Mucosa of descending colon (tissue), 3 donors: ENCODE measurements around the gene PTPRN2. TPM values are rescaled to one million over a fixed set of nuclear protein-coding genes. Genes with fewer than 3 reads are reported as not detected.
A peak's percentile ranks its signal among the peaks of the same experiment; 100 is the strongest.

Source experiments
- ATAC-seq: fragments of 200-7000 bp; cut with Tn5 transposase; one replicate; pipeline ENCODE4 v1.9.1; 2020; ENCODE audit warnings: mild to moderate bottlenecking, moderate library complexity
- DNase-seq, 3 donors: peaks; one replicate each; pipeline ENCODE4 v3.0.0-alpha.2; 2020
- H3K36me3 ChIP-seq: fragments of 200-600 bp; one replicate; pipeline ENCODE4 v1.8.0; 2021; ENCODE audit warnings: low read depth, mild to moderate bottlenecking
- H3K4me1 ChIP-seq: fragments of 200-600 bp; one replicate; pipeline ENCODE4 v1.8.0; 2021; ENCODE audit warnings: low read depth, mild to moderate bottlenecking
- H3K4me3 ChIP-seq: fragments of 200-600 bp; one replicate; pipeline ENCODE4 v1.8.0; 2021; ENCODE audit warnings: mild to moderate bottlenecking
- H3K9me3 ChIP-seq: fragments of 200-600 bp; one replicate; pipeline ENCODE4 v1.8.0; 2021; ENCODE audit warnings: mild to moderate bottlenecking
- intact Hi-C, 2 donors: fragments of 100-400 bp; cut with DNase I in 1 of 2; cut with micrococcal nuclease in 1 of 2; formaldehyde crosslinking; loops; one replicate each; pipeline versions ENCODE4 v1.11.0 to v1.11.1; 2022; cut with DNase I, micrococcal nuclease
- total RNA-seq, 3 donors: library from RNA; stranded (reverse); fragmentation: NEBNext Ultra II Directional in 2 of 3; extraction: Animal tissue kit (Norgen Biotek cat#: 25700) in 2 of 3; gene quantifications; one replicate each; pipeline versions ENCODE4 v1.2.1 to v1.2.4, GENCODE V29; 2021 to 2023
- TF ChIP-seq, protein P1 (sequence below): fragments of 200-600 bp; IDR thresholded peaks from one replicate; pipeline ENCODE4 v1.8.0; 2022; ENCODE audit warnings: antibody characterized with exemption, mild to moderate bottlenecking
- donor health status: DM: no; HTN: no; CAD: no; lungs with moderate emphysema.
- donor health status: DM: no; HTN: no; CAD: no.
- donor health status: DM: no; HTN: yes; CAD: no.

Gene PTPRN2
- total RNA-seq, 3 donors from 2014 or later = 12.5 to 28.0 (median 26.2) TPM

DNA sequence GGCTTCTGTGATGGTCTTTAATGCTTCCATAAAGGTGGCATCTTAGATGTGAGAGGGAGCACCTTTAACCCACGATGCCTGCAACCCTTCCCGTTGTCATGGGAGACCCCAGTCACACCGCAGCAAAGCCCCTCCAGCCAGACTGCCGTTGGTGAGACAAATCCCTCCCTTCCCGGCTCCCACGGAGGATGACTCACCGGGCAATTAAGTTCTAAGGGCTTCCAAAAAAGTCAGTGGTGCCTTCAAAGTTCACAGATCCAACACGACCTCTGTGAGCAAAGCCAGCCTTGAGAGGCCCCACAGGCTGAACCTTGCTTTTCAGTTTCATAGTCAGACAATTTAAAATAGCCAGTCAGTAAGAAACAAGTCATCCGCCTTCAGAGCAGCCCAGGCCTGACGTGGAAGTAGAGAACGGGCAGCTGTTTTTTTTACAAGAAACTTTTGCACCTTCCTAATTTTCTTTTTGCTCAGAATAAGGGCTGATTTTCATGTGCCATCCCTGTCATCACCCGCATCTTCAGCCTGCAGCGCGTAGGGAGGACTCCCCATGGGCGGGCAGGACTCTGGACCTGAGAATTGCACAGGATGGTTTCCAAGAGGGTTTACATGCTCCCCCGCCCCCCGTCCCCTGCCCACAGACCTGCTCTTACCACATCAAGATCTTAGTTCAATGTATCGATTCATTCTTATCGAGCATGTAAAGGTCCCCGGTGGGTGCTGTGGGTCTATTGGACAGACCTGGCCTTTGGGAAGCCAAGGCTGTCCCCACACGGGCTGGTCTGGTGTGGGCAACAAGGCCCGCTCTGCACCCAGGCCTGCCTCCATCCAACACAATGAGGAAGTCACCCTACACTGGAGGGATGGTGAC, 916.9 kb downstream of the PTPRN2 start:
- no peak for ATAC-seq
- no peaks in the 10 kb centered on the region for H3K4me1 ChIP-seq
- intact Hi-C loops = no loop called here
- H3K4me3 ChIP-seq = no peak overlapping the region
- TF ChIP-seq, protein P1, sequence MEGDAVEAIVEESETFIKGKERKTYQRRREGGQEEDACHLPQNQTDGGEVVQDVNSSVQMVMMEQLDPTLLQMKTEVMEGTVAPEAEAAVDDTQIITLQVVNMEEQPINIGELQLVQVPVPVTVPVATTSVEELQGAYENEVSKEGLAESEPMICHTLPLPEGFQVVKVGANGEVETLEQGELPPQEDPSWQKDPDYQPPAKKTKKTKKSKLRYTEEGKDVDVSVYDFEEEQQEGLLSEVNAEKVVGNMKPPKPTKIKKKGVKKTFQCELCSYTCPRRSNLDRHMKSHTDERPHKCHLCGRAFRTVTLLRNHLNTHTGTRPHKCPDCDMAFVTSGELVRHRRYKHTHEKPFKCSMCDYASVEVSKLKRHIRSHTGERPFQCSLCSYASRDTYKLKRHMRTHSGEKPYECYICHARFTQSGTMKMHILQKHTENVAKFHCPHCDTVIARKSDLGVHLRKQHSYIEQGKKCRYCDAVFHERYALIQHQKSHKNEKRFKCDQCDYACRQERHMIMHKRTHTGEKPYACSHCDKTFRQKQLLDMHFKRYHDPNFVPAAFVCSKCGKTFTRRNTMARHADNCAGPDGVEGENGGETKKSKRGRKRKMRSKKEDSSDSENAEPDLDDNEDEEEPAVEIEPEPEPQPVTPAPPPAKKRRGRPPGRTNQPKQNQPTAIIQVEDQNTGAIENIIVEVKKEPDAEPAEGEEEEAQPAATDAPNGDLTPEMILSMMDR = no peak
- peak in 1 of 3 donors; percentile 4 for DNase-seq
- H3K36me3 ChIP-seq = no peaks in the 10 kb centered on the region
- no peaks in the 10 kb centered on the region for H3K9me3 ChIP-seq

DNA sequence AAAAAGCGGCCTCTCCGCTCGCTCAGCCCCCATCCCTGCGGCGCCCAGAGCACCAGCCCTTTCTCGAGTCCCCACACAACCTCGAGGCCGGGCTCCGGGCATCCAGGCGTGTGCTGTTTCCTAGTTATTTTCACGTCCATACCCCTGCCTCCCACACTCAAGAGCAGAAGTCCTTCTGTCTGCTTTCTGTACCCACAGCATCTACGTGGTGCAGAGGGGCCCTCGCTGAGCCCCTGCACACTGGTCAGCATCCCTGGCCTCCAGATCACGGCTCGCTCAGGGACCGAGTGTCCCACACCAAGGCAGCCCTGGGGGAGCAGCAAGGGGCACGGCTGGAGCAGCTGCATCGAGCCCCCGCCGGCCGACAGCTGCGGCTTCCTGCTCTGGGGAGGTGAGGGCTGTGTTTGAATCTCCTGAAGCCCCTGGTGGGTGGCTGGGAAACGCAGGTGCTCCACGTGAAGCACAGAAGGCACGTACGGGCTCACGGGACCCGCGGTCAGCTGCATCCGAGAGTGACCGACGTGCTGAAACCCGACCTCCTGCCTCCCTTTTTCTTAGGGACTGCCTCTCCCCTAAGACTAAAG, 917.8 kb downstream of the PTPRN2 start:
- DNase-seq = peak in 2 of 3 donors; percentile 5 to 25
- H3K9me3 ChIP-seq = no peaks in the 10 kb centered on the region
- intact Hi-C loops = no loop called here
- H3K4me3 ChIP-seq = no peak overlapping the region
- ATAC-seq = no peak
- no peaks in the 10 kb centered on the region for H3K36me3 ChIP-seq
- H3K4me1 ChIP-seq = no peaks in the 10 kb centered on the region
- TF ChIP-seq, protein P1 = no peak

DNA sequence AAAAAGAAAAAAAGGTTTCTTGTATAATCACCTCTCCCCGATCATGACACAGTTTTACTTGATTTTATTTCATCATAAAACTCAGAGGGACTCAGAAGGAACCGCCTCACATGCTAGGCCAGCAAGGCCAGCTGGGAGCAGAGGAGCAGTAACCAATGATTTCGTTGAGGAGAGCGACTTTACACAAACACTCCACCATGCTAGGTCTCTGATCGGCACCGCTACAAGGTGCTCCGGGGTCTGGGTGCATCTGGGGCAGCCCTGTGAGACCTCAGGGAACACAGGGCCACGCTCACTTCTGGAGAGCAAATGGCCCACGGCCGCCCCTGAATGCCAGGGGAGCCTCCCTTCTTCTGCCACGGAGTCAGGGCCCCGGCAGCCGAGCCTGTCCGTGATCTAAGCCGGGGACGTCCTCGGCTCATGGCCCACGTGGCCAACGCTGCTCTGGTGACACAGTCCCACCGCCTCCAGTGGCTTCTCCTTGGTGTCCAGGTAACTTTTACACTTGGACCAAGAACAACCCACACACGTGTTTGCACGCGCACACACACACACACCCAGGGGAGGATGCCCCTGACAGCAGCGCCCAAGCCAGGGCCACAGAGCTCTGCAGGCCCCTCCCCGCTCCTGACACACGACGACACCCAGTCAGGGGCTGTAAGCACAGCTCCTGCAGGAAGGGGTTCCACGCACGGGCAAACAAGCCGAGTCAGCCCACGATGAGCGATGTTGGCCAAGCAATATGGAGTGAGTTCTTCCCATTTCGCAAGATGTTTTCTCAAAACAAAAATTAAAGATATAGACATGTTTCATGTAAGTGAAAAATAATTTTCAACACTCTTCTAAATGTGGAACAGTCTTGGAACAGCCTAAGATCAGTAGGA, 918.5 kb downstream of the PTPRN2 start:
- H3K4me1 ChIP-seq = no peaks in the 10 kb centered on the region
- peak in 2 of 3 donors; percentile 8 to 27 for DNase-seq
- no peak for ATAC-seq
- intact Hi-C loops = no loop called here
- no peaks in the 10 kb centered on the region for H3K9me3 ChIP-seq
- TF ChIP-seq, protein P1 = no peak
- no peak overlapping the region for H3K4me3 ChIP-seq
- H3K36me3 ChIP-seq = no peaks in the 10 kb centered on the region

DNA sequence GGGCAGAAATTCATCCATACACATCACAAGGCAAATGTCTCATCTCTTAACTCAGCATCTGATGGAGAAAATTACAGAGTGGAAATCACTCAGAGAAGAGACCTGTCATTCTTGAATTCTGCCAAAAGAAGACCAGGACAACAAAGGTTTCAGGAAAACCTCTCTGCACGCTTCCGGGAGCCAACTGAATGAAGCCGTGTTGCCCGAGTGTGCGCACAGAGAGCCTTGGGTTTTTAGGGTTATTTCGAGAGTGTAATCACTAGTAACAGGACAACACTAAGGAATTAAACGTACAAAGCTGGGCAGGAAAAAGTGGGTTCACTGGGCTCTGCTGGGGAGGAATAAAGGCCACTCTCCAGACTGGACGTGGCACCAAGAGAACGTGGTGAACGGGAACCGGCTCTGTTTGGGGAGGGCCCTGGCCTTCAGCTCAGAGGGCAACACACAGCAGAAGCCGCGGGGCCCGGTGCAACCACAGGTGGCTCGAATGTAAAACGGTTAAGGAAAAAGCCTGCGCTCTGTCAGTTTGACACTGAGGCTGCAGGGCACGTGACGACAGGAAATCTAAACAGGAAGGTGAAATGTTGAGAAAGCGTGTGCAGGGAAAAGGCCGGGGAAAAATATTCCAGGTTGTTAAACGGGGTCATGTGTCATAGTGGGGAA, 919.3 kb downstream of the PTPRN2 start:
- Histone ChIP-seq H3K9me3 (no peaks in the 10 kb centered on the region), H3K4me3 (no peak overlapping the region), H3K4me1 (no peaks in the 10 kb centered on the region), H3K36me3 (no peaks in the 10 kb centered on the region)
- intact Hi-C loops = no loop called here
- peak in 2 of 3 donors; percentile 8 to 45 for DNase-seq
- ATAC-seq = no peak
- TF ChIP-seq, protein P1 = no peak

DNA sequence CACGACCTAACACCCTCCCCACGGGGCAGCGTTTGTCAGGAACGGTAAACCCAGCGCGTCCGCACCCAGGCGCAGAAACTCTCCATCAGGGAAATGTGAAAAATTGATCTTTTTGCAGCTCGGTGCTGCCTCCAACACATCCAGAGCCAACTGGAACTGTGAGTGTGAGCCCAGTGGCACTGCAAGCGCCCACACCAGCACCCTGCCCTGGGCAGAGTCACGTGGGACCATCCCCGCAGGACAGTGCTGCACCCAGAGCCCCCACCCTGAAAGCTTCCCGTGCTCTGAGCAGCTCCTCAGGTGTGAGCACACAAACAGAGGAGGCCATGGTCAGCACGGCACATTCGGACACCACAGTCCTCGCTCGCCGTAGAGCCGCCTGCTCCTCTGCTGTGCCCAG, 919.9 kb downstream of the PTPRN2 start:
- DNase-seq = peak in 2 of 3 donors; percentile 5 to 34
- no peak for ATAC-seq

More for the DNA sequence above, 919.9 kb downstream of the PTPRN2 start:
- no peak overlapping the region for H3K4me3 ChIP-seq
- H3K4me1 ChIP-seq = no peaks in the 10 kb centered on the region
- intact Hi-C loops = no loop called here
- no peaks in the 10 kb centered on the region for H3K36me3 ChIP-seq
- TF ChIP-seq, protein P1 = no peak
- H3K9me3 ChIP-seq = no peaks in the 10 kb centered on the region
